ENCODE data around the gene C11orf97.

The C11orf97 gene

GRCh38 chr11:94524341-94524740 is 12.1 kb downstream of the C11orf97 start:
- Histone ChIP-seq H3K9me3 (ENCODE audit: control insufficient read depth, insufficient read depth, low read length) (no peaks in the 10 kb centered on the region), H4K20me1 (ENCODE audit: control insufficient read depth, insufficient read depth, low read depth, low read length) (no peaks in the 10 kb centered on the region), H3K4me3 (ENCODE audit: low read length) (no peak overlapping the region), H3K4me2 (ENCODE audit: low read length) (no peak overlapping the region), H3K27me3 (ENCODE audit: control insufficient read depth, low read length) (peaks cover 2% of the 10 kb centered on the region; the same call in 1 of the 2 replicates), H3K79me2 (ENCODE audit: control insufficient read depth, low read length) (no peaks in the 10 kb centered on the region), H3K9me2 (replicated peaks; ENCODE audit: control insufficient read depth, low read length) (no peaks in the 10 kb centered on the region), H3K36me3 (ENCODE audit: control insufficient read depth, low read length) (no peaks in the 10 kb centered on the region), H3K4me1 (ENCODE audit: control insufficient read depth, low read length) (no peaks in the 10 kb centered on the region), H3K27ac (ENCODE audit: low read depth, low read length) (no peak overlapping the region), H3F3A (ENCODE audit: control insufficient read depth, insufficient read depth) (no peaks in the 10 kb centered on the region)
- TF ChIP-seq, protein P1, sequence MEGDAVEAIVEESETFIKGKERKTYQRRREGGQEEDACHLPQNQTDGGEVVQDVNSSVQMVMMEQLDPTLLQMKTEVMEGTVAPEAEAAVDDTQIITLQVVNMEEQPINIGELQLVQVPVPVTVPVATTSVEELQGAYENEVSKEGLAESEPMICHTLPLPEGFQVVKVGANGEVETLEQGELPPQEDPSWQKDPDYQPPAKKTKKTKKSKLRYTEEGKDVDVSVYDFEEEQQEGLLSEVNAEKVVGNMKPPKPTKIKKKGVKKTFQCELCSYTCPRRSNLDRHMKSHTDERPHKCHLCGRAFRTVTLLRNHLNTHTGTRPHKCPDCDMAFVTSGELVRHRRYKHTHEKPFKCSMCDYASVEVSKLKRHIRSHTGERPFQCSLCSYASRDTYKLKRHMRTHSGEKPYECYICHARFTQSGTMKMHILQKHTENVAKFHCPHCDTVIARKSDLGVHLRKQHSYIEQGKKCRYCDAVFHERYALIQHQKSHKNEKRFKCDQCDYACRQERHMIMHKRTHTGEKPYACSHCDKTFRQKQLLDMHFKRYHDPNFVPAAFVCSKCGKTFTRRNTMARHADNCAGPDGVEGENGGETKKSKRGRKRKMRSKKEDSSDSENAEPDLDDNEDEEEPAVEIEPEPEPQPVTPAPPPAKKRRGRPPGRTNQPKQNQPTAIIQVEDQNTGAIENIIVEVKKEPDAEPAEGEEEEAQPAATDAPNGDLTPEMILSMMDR (IDR thresholded peaks at IDR 0.05; ENCODE audit: low read depth, low read length, poor library complexity, severe bottlenecking) = no peak
- no peak for TF ChIP-seq EZH2phosphoT487 (IDR thresholded peaks at IDR 0.05; ENCODE audit: borderline replicate concordance, low read length)

- H3K9me3 ChIP-seq (ENCODE audit: control insufficient read depth, insufficient read depth, low read length) = no peaks in the 10 kb centered on the region
- H3K9me2 ChIP-seq (replicated peaks; ENCODE audit: control insufficient read depth, low read length) = no peaks in the 10 kb centered on the region
- no peak overlapping the region for H3K4me2 ChIP-seq (ENCODE audit: low read length)
- H4K20me1 ChIP-seq (ENCODE audit: control insufficient read depth, insufficient read depth, low read depth, low read length) = no peaks in the 10 kb centered on the region
- no peak overlapping the region for H3K4me3 ChIP-seq (ENCODE audit: low read length)
- no peaks in the 10 kb centered on the region for H3F3A ChIP-seq (ENCODE audit: control insufficient read depth, insufficient read depth)
- no peaks in the 10 kb centered on the region for H3K79me2 ChIP-seq (ENCODE audit: control insufficient read depth, low read length)
- no peaks in the 10 kb centered on the region for H3K4me1 ChIP-seq (ENCODE audit: control insufficient read depth, low read length)
- no peak overlapping the region for H3K27ac ChIP-seq (ENCODE audit: low read depth, low read length)
- TF ChIP-seq, protein P1 (IDR thresholded peaks at IDR 0.05; ENCODE audit: low read depth, low read length, poor library complexity, severe bottlenecking) = no peak
- TF ChIP-seq EZH2phosphoT487 (IDR thresholded peaks at IDR 0.05; ENCODE audit: borderline replicate concordance, low read length) = no peak
- H3K36me3 ChIP-seq (ENCODE audit: control insufficient read depth, low read length) = no peaks in the 10 kb centered on the region
- H3K27me3 ChIP-seq (ENCODE audit: control insufficient read depth, low read length) = peaks cover 2% of the 10 kb centered on the region; the same call in 1 of the 2 replicates
Measured at GRCh38 chr11:94525546-94526324, 13.5 kb downstream of the C11orf97 start.

- Histone ChIP-seq H3K4me2 (ENCODE audit: low read length) (no peak overlapping the region), H3K27ac (ENCODE audit: low read depth, low read length) (no peak overlapping the region), H3K4me1 (ENCODE audit: control insufficient read depth, low read length) (no peaks in the 10 kb centered on the region), H3K79me2 (ENCODE audit: control insufficient read depth, low read length) (no peaks in the 10 kb centered on the region), H3K9me3 (ENCODE audit: control insufficient read depth, insufficient read depth, low read length) (no peaks in the 10 kb centered on the region), H3F3A (ENCODE audit: control insufficient read depth, insufficient read depth) (no peaks in the 10 kb centered on the region), H3K9me2 (replicated peaks; ENCODE audit: control insufficient read depth, low read length) (no peaks in the 10 kb centered on the region), H3K4me3 (ENCODE audit: low read length) (no peak overlapping the region), H3K27me3 (ENCODE audit: control insufficient read depth, low read length) (peaks cover 2% of the 10 kb centered on the region; the same call in 1 of the 2 replicates), H4K20me1 (ENCODE audit: control insufficient read depth, insufficient read depth, low read depth, low read length) (no peaks in the 10 kb centered on the region), H3K36me3 (ENCODE audit: control insufficient read depth, low read length) (no peaks in the 10 kb centered on the region)
- no peak for TF ChIP-seq EZH2phosphoT487 (IDR thresholded peaks at IDR 0.05; ENCODE audit: borderline replicate concordance, low read length)
- TF ChIP-seq, protein P1 (IDR thresholded peaks at IDR 0.05; ENCODE audit: low read depth, low read length, poor library complexity, severe bottlenecking) = no peak
Measured at GRCh38 chr11:94526645-94527438, 14.6 kb downstream of the C11orf97 start.
